ENCODE results near the gene SIPA1L2.

GRCh38 chr1:232650418-232650817 is 20.5 kb upstream of the SIPA1L2 start:
- TF ChIP-seq CTCF (IDR thresholded peaks at IDR 0.05; ENCODE audit: low read length) (no peak), EZH2 (IDR thresholded peaks at IDR 0.05; ENCODE audit: borderline replicate concordance, low read length) (no peak)

Data from OCI-LY1 (cell line).